H1 (cell line): ENCODE results near the gene COX7C. TPM values are rescaled to one million over a fixed set of nuclear protein-coding genes. Genes with fewer than 3 reads are reported as not detected.

Source experiments
- CTCF ChIA-PET: fragments of 300-600 bp; sonication (Branson Sonifier 250); formaldehyde crosslinking; loops from one replicate; lab custom pipeline; 2021; ENCODE audit not compliant: partially characterized antibody; lab: Charles Lee
- POLR2A ChIA-PET: fragments of 300-600 bp; sonication (Branson Sonifier 250); formaldehyde crosslinking; loops from one replicate; lab custom pipeline; 2021; ENCODE audit warnings: inconsistent platforms; ENCODE audit not compliant: partially characterized antibody; lab: Charles Lee
- DNase-seq, 2 experiments: peaks; one replicate each; pipeline versions ENCODE4 v3.0.0 to v3.0.0-alpha.2; 2010 to 2022; ENCODE audit warnings: low spot score in 2 of 2, low read depth in 1 of 2, mixed read lengths in 1 of 2
- FAIRE-seq: peaks from 2 replicates; lab custom pipeline; 2011; peaks lifted over from hg19 to GRCh38; lab: Jason Lieb, UNC
- H2AFZ ChIP-seq: 2 replicates; pipeline ENCODE4 v1.8.1; 2012; ENCODE audit warnings: low read length, inconsistent platforms
- H2AK5ac ChIP-seq: 2 replicates; pipeline ENCODE4 v1.6.1; 2013; ENCODE audit warnings: low read depth, low read length
- H2BK120ac ChIP-seq: replicated peaks from 2 replicates; pipeline ENCODE3; 2013; ENCODE audit warnings: low read depth, low read length, inconsistent platforms
- H2BK12ac ChIP-seq: 2 replicates; pipeline ENCODE4 v1.6.1; 2013; ENCODE audit warnings: low read depth, low read length
- H2BK15ac ChIP-seq: 2 replicates; pipeline ENCODE4 v1.6.1; 2013; ENCODE audit warnings: low read length
- H2BK20ac ChIP-seq: 2 replicates; pipeline ENCODE4 v1.6.1; 2013; ENCODE audit warnings: low read length
- H2BK5ac ChIP-seq: 2 replicates; pipeline ENCODE4 v1.6.1; 2013; ENCODE audit warnings: low read depth, low read length
- H3K14ac ChIP-seq: 2 replicates; pipeline ENCODE4 v1.6.1; 2013; ENCODE audit warnings: inconsistent platforms; ENCODE audit not compliant: insufficient read length
- H3K18ac ChIP-seq: 2 replicates; pipeline ENCODE4 v1.6.1; 2013; ENCODE audit warnings: low read length; ENCODE audit errors: extremely low read depth
- H3K23ac ChIP-seq: 2 replicates; pipeline ENCODE4 v1.6.1; 2013; ENCODE audit warnings: inconsistent platforms; ENCODE audit not compliant: insufficient read length
- H3K23me2 ChIP-seq: 2 replicates; pipeline ENCODE4 v1.6.1; 2013; ENCODE audit warnings: low read depth, low read length
- H3K27ac ChIP-seq: 2 replicates; pipeline ENCODE4 v1.6.1; 2011; ENCODE audit warnings: low read depth, low read length, inconsistent platforms
- H3K27me3 ChIP-seq, 4 experiments: replicated peaks in 1 of 4; 1 replicate in 1 of 4; 2 replicates in 3 of 4; pipeline versions ENCODE4 v1.6.1 to v1.8.1; 2011 to 2013; ENCODE audit warnings: low read length in 3 of 4, mild to moderate bottlenecking in 3 of 4, inconsistent platforms in 2 of 4, mixed read lengths in 2 of 4, moderate library complexity in 1 of 4; ENCODE audit not compliant: control insufficient read depth in 3 of 4, insufficient read depth in 3 of 4; ENCODE audit errors: extremely low read depth in 1 of 4
- H3K36me3 ChIP-seq, 4 experiments: 2 replicates each; pipeline versions ENCODE4 v1.6.1 to v1.8.1; 2011 to 2013; ENCODE audit warnings: mild to moderate bottlenecking in 4 of 4, low read length in 3 of 4, moderate library complexity in 2 of 4, control low read depth in 1 of 4, inconsistent platforms in 1 of 4; ENCODE audit not compliant: insufficient read depth in 4 of 4, control insufficient read depth in 2 of 4
- H3K4ac ChIP-seq: replicated peaks from 2 replicates; pipeline ENCODE3; 2013; ENCODE audit warnings: low read length, low read depth, mixed read lengths, inconsistent platforms; ENCODE audit not compliant: insufficient read length
- H3K4me1 ChIP-seq, 4 experiments: replicated peaks in 1 of 4; 1 replicate in 1 of 4; 2 replicates in 3 of 4; pipeline versions ENCODE4 v1.6.1 to v1.8.1; 2011 to 2013; ENCODE audit warnings: low read length in 3 of 4, inconsistent platforms in 2 of 4, mixed read lengths in 1 of 4; ENCODE audit not compliant: insufficient read depth in 4 of 4, control insufficient read depth in 3 of 4
- H3K4me2 ChIP-seq, 2 experiments: 2 replicates each; pipeline versions ENCODE4 v1.6.1 to v1.8.1; 2011 to 2013; ENCODE audit warnings: low read depth in 2 of 2, low read length in 2 of 2, control low read depth in 1 of 2, inconsistent platforms in 1 of 2, mild to moderate bottlenecking in 1 of 2; ENCODE audit not compliant: insufficient read depth in 1 of 2
- H3K4me3 ChIP-seq, 4 experiments: fragments of 200-600, 300-600 bp in 1 of 4; sonication (generic), shearing (Covaris generic), sonication (Bioruptor Twin) in 1 of 4; 2 replicates each; pipeline versions ENCODE4 v1.5.1 to v1.8.1; 2011 to 2016; ENCODE audit warnings: low read length in 4 of 4, low read depth in 3 of 4, control low read depth in 2 of 4, inconsistent platforms in 2 of 4, mild to moderate bottlenecking in 2 of 4, mixed read lengths in 1 of 4, moderate library complexity in 1 of 4; ENCODE audit not compliant: insufficient read depth in 2 of 4; ENCODE audit errors: extremely low read depth in 1 of 4
- H3K56ac ChIP-seq: replicated peaks from 2 replicates; pipeline ENCODE3; 2013; ENCODE audit warnings: low read depth, mild to moderate bottlenecking, mixed read lengths, low read length, inconsistent platforms; ENCODE audit not compliant: insufficient read length
- H3K79me1 ChIP-seq: 2 replicates; pipeline ENCODE4 v1.6.1; 2013; ENCODE audit warnings: low read depth, low read length, control low read depth
- H3K79me2 ChIP-seq, 2 experiments: 2 replicates each; pipeline versions ENCODE4 v1.6.1 to v1.8.1; 2012 to 2013; ENCODE audit warnings: low read length in 2 of 2, mild to moderate bottlenecking in 2 of 2, inconsistent platforms in 1 of 2; ENCODE audit not compliant: insufficient read depth in 2 of 2, control insufficient read depth in 1 of 2
- H3K9ac ChIP-seq, 4 experiments: replicated peaks in 1 of 4; 1 replicate in 1 of 4; 2 replicates in 3 of 4; pipeline versions ENCODE4 v1.6.1 to v1.8.1; 2011 to 2013; ENCODE audit warnings: low read depth in 3 of 4, low read length in 3 of 4, control low read depth in 2 of 4, mild to moderate bottlenecking in 2 of 4, moderate library complexity in 2 of 4, inconsistent platforms in 1 of 4; ENCODE audit errors: extremely low read depth in 1 of 4
- H3K9me3 ChIP-seq, 2 experiments: 2 replicates each; pipeline versions ENCODE4 v1.6.1 to v1.8.1; 2012 to 2013; ENCODE audit warnings: mild to moderate bottlenecking in 2 of 2, moderate library complexity in 2 of 2, control low read depth in 1 of 2, inconsistent platforms in 1 of 2, low read depth in 1 of 2, low read length in 1 of 2, mixed read lengths in 1 of 2; ENCODE audit not compliant: insufficient read depth in 2 of 2
- H4K20me1 ChIP-seq, 2 experiments: replicated peaks in 1 of 2; 2 replicates each; pipeline versions ENCODE3 to v1.8.1; 2011 to 2013; ENCODE audit warnings: inconsistent platforms in 2 of 2, low read length in 2 of 2, mild to moderate bottlenecking in 1 of 2; ENCODE audit not compliant: insufficient read depth in 2 of 2, control insufficient read depth in 1 of 2
- H4K5ac ChIP-seq: 2 replicates; pipeline ENCODE4 v1.6.1; 2013; ENCODE audit warnings: low read length, low read depth, mixed read lengths, inconsistent platforms; ENCODE audit not compliant: insufficient read length
- H4K8ac ChIP-seq: 2 replicates; pipeline ENCODE4 v1.8.0; 2013; ENCODE audit warnings: mild to moderate bottlenecking, moderate library complexity, low read length, inconsistent platforms; ENCODE audit not compliant: insufficient read depth; ENCODE audit errors: extremely low read depth
- H4K91ac ChIP-seq: replicated peaks from 2 replicates; pipeline ENCODE3; 2013; ENCODE audit warnings: low read length, mixed read lengths, inconsistent platforms; ENCODE audit not compliant: insufficient read length
- CBX8 ChIP-seq: fragments of 300-800, 300-1000 bp; sonication (generic); IDR thresholded peaks from 2 replicates; pipeline ENCODE4 v1.7.1; 2016; ENCODE audit warnings: low read depth, low read length, borderline replicate concordance
- E2F6 ChIP-seq: IDR thresholded peaks from 2 replicates; pipeline ENCODE4 v1.6.1; 2012; ENCODE audit warnings: inconsistent platforms
- EGR1 ChIP-seq: IDR thresholded peaks from 2 replicates; pipeline ENCODE4 v1.6.1; 2011; ENCODE audit warnings: low read depth, low read length, borderline replicate concordance
- GTF2F1 ChIP-seq: IDR thresholded peaks from 2 replicates; pipeline ENCODE4 v1.6.1; 2012; ENCODE audit warnings: low read depth, low read length, improper control_type of control experiment, borderline replicate concordance
- KDM4A ChIP-seq: IDR thresholded peaks from one replicate; pipeline ENCODE4 v1.7.1; 2012; ENCODE audit warnings: low read depth, mild to moderate bottlenecking, moderate library complexity, low read length, inconsistent platforms; ENCODE audit not compliant: severe bottlenecking
- RBBP5 ChIP-seq: IDR thresholded peaks from 2 replicates; pipeline ENCODE4 v1.7.1; 2012; ENCODE audit warnings: low read depth, mild to moderate bottlenecking, inconsistent platforms, low read length, moderate library complexity, borderline replicate concordance
- RNF2 ChIP-seq: fragments of 200-900, 300-1000 bp; sonication (generic); IDR thresholded peaks from 2 replicates; pipeline ENCODE4 v1.7.1; 2016; ENCODE audit warnings: borderline replicate concordance, low read depth, mild to moderate bottlenecking, antibody characterized with exemption, low read length; ENCODE audit not compliant: poor library complexity, severe bottlenecking; ENCODE audit errors: missing control alignments
- RXRA ChIP-seq: IDR thresholded peaks from 2 replicates; pipeline ENCODE4 v1.6.1; 2011; ENCODE audit warnings: low read depth, mild to moderate bottlenecking, low read length, moderate library complexity; ENCODE audit not compliant: insufficient read depth
- SUZ12 ChIP-seq: fragments of 200-600 bp; sonication (generic); IDR thresholded peaks from 2 replicates; pipeline ENCODE4 v1.6.1; 2012; ENCODE audit warnings: mild to moderate bottlenecking, inconsistent platforms, low read length, moderate library complexity, mixed read lengths
- TAF1 ChIP-seq: IDR thresholded peaks from 2 replicates; pipeline ENCODE4 v1.6.1; 2011; ENCODE audit warnings: mild to moderate bottlenecking, low read depth, low read length
- TBP ChIP-seq: IDR thresholded peaks from 2 replicates; pipeline ENCODE4 v1.6.1; 2011; ENCODE audit warnings: low read depth, low read length, improper control_type of control experiment
- TEAD4 ChIP-seq: IDR thresholded peaks from 2 replicates; pipeline ENCODE4 v1.6.1; 2012; ENCODE audit warnings: low read depth, low read length, inconsistent platforms, mixed read lengths
- WGBS, 2 experiments: shearing (Covaris generic) in 1 of 2; methylation state at CpG; one replicate each; pipeline versions ENCODE4 v1.1.6 to v1.1.7; 2013 to 2015; ENCODE audit warnings: low lambda C conversion rate in 2 of 2, mixed read lengths in 2 of 2, inconsistent platforms in 1 of 2, low coverage in 1 of 2, missing lambda C conversion rate in 1 of 2; ENCODE audit not compliant: insufficient replicate concordance in 2 of 2, insufficient coverage in 1 of 2, insufficient read length in 1 of 2; ENCODE audit errors: extremely low coverage in 1 of 2, missing lambda C conversion rate in 1 of 2; 5-methylcytosine and 5-hydroxymethylcytosine counted together
- polyA plus RNA-seq, 7 experiments: library from polyadenylated mRNA; depleted of rRNA in 3 of 7; stranded (reverse) in 5 of 7; unstranded in 2 of 7; fragments of >200 nt in 5 of 7; fragments of 200-250 nt in 2 of 7; gene quantifications; 1 replicate in 5 of 7; 2 replicates in 1 of 7; 4 replicates in 1 of 7; pipeline versions ENCODE4 v1.2.1 to v1.2.3, GENCODE V29; 2011 to 2013; ENCODE audit warnings: missing spikeins in 2 of 7, mixed read lengths in 2 of 7
- total RNA-seq: library from RNA; stranded (reverse); fragmentation: NEBNext Ultra II Directional; extraction: Animal tissue kit (Norgen Biotek cat#: 25700); gene quantifications from 2 replicates; pipeline ENCODE4 v1.2.1, GENCODE V29; 2021
- TF ChIP-seq, protein P1 (sequence below): IDR thresholded peaks from 2 replicates; pipeline ENCODE4 v1.6.1; 2012; ENCODE audit warnings: inconsistent platforms

The COX7C gene
- total and polyA plus RNA-seq, 2 of the 8 experiments (the other 6 are each of a cell fraction or from before 2014, with no cell fraction given), result 1,059 to 1,207 TPM

GRCh38 chr5:86631165-86631564, 13.4 kb downstream of the COX7C start:
- no peak overlapping the region for H4K5ac ChIP-seq
- H4K8ac ChIP-seq, result no peak overlapping the region
- H3K18ac ChIP-seq, result no peak overlapping the region
- H3K4me3 ChIP-seq, result no peak overlapping the region
- H3K27me3 ChIP-seq, result no peaks in the 10 kb centered on the region
- H3K56ac ChIP-seq, result no peak overlapping the region
- no peaks in the 10 kb centered on the region for H3K23me2 ChIP-seq
- H3K79me1 ChIP-seq, result no peaks in the 10 kb centered on the region
- no peaks in the 10 kb centered on the region for H3K79me2 ChIP-seq
- H4K91ac ChIP-seq, result no peak overlapping the region
- POLR2A ChIA-PET, result interaction anchor here (1.3 to 1.4 kb wide), 2 partner anchors 9 to 13 kb away, joined by 3 to 12 read pairs; partner anchors contain the start of gene COX7C
- no peak overlapping the region for H2BK120ac ChIP-seq
- FAIRE-seq (no peak), DNase-seq (no peak)
- no peak overlapping the region for H3K23ac ChIP-seq
- no peaks in the 10 kb centered on the region for H3K9me3 ChIP-seq
- no peak overlapping the region for H3K9ac ChIP-seq
- no peak overlapping the region for H2BK5ac ChIP-seq
- H3K14ac ChIP-seq, result no peak overlapping the region
- peaks cover 0 to 3% (median 0%) of the 10 kb centered on the region in 4 experiments; a peak in 1 of 7 replicates for H3K4me1 ChIP-seq
- H3K27ac ChIP-seq, result no peak overlapping the region
- no peak overlapping the region for H2AFZ ChIP-seq
- CTCF ChIA-PET, result interaction anchor here (0.7 to 2.3 kb wide), 3 partner anchors 14 to 493 kb away, joined by 3 to 5 read pairs (median 3); no protein-coding TSS in a partner anchor
- WGBS, 2 experiments, result 89% methylated on average over 2 of the region's 2 CpGs; no CpG with 5 or more reads in 1 of the 2 experiments
- no peak overlapping the region for H2AK5ac ChIP-seq
- H2BK12ac ChIP-seq, result no peak overlapping the region
- H3K4ac ChIP-seq, result no peak overlapping the region
- no peaks in the 10 kb centered on the region for H4K20me1 ChIP-seq
- H3K4me2 ChIP-seq, result no peak overlapping the region
- no peaks in the 10 kb centered on the region for H3K36me3 ChIP-seq
- H2BK15ac ChIP-seq, result no peak overlapping the region
- H2BK20ac ChIP-seq, result peak overlapping the region; percentile 62; the same call in 1 of the 2 replicates
- TF ChIP-seq CBX8, result no peak
- no peak for TF ChIP-seq GTF2F1
- TF ChIP-seq RXRA, result no peak
- TF ChIP-seq EGR1, result no peak
- TF ChIP-seq SUZ12, result no peak
- no peak for TF ChIP-seq TEAD4
- TF ChIP-seq KDM4A, result no peak
- no peak for TF ChIP-seq E2F6
- TF ChIP-seq TAF1, result no peak
- TF ChIP-seq RNF2, result no peak
- TF ChIP-seq RBBP5, result no peak
- TF ChIP-seq, protein P1, sequence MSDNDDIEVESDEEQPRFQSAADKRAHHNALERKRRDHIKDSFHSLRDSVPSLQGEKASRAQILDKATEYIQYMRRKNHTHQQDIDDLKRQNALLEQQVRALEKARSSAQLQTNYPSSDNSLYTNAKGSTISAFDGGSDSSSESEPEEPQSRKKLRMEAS, result no peak
- TF ChIP-seq TBP, result no peak
